Femur (tissue), 1 donor: Measurements from ENCODE around the gene IL36RN.

Experiments used
- DNase-seq: peaks from one replicate; pipeline ENCODE4 v3.0.0-alpha.2; 2017

Gene IL36RN

GRCh38 chr2:113050921-113051895, 7.8 kb upstream of the IL36RN start:
- DNase-seq = no peak

- DNase-seq = no peak
Measured at GRCh38 chr2:113052396-113052917, 6.5 kb upstream of the IL36RN start, which contains the start of gene IL36B. TSS of gene IL36B (minus strand) at chr2:113052867.

GRCh38 chr2:113053666-113054065, 5.3 kb upstream of the IL36RN start:
- no peak for DNase-seq

- no peak for DNase-seq
Measured at GRCh38 chr2:113054066-113054465, 4.9 kb upstream of the IL36RN start.

GRCh38 chr2:113056521-113056920, 2.5 kb upstream of the IL36RN start:
- DNase-seq = no peak

- no peak for DNase-seq
Measured at GRCh38 chr2:113057117-113057516, 1.9 kb upstream of the IL36RN start.

GRCh38 chr2:113058411-113058994, 495 bp upstream of the IL36RN start:
- no peak for DNase-seq

- DNase-seq = no peak
Measured at GRCh38 chr2:113060396-113060795, 1.4 kb downstream of the IL36RN start.

GRCh38 chr2:113060796-113061195, 1.8 kb downstream of the IL36RN start:
- no peak for DNase-seq

GRCh38 chr2:113061241-113061640, 2.2 kb downstream of the IL36RN start:
- DNase-seq = no peak

- no peak for DNase-seq
Measured at GRCh38 chr2:113061896-113062770, 3.1 kb downstream of the IL36RN start.

GRCh38 chr2:113064281-113064680, 5.3 kb downstream of the IL36RN start:
- no peak for DNase-seq

- DNase-seq = no peak
Measured at GRCh38 chr2:113064898-113065297, 5.9 kb downstream of the IL36RN start.

- DNase-seq = no peak
Measured at GRCh38 chr2:113067681-113068080, 8.7 kb downstream of the IL36RN start, which contains the start of gene IL1F10. TSS of gene IL1F10 (plus strand) at chr2:113067970. CDS start at chr2:113072739, 4,769 bp downstream.

- no peak for DNase-seq
Measured at GRCh38 chr2:113068249-113068648, 9.3 kb downstream of the IL36RN start.

- DNase-seq = no peak
Measured at GRCh38 chr2:113068706-113069485, 9.9 kb downstream of the IL36RN start.

- DNase-seq = no peak
Measured at GRCh38 chr2:113069676-113070605, 10.9 kb downstream of the IL36RN start.

GRCh38 chr2:113070606-113070975, 11.6 kb downstream of the IL36RN start:
- DNase-seq = no peak

GRCh38 chr2:113072584-113072983, 13.6 kb downstream of the IL36RN start:
- DNase-seq = no peak

GRCh38 chr2:113073325-113073834, 14.4 kb downstream of the IL36RN start:
- DNase-seq = no peak

- DNase-seq = no peak
Measured at GRCh38 chr2:113075030-113075429, 16.0 kb downstream of the IL36RN start.
